HG02870 (cell line): ENCODE data around the gene EHMT1.
A peak's percentile ranks its signal among the peaks of the same experiment; 100 is the strongest.

Experiments
- ATAC-seq: cut with Tn5 transposase; IDR thresholded peaks from one replicate; pipeline ENCODE4 v1.9.1; 2021; ENCODE audit warnings: mild to moderate bottlenecking, moderate library complexity; ENCODE audit not compliant: unreplicated experiment

EHMT1 gene

GRCh38 chr9:137691646-137692351, 73.0 kb downstream of the EHMT1 start:
- ATAC-seq, result no peak

GRCh38 chr9:137694236-137694959, 75.6 kb downstream of the EHMT1 start:
- no peak for ATAC-seq

GRCh38 chr9:137694962-137695875, 76.4 kb downstream of the EHMT1 start:
- no peak for ATAC-seq

DNA sequence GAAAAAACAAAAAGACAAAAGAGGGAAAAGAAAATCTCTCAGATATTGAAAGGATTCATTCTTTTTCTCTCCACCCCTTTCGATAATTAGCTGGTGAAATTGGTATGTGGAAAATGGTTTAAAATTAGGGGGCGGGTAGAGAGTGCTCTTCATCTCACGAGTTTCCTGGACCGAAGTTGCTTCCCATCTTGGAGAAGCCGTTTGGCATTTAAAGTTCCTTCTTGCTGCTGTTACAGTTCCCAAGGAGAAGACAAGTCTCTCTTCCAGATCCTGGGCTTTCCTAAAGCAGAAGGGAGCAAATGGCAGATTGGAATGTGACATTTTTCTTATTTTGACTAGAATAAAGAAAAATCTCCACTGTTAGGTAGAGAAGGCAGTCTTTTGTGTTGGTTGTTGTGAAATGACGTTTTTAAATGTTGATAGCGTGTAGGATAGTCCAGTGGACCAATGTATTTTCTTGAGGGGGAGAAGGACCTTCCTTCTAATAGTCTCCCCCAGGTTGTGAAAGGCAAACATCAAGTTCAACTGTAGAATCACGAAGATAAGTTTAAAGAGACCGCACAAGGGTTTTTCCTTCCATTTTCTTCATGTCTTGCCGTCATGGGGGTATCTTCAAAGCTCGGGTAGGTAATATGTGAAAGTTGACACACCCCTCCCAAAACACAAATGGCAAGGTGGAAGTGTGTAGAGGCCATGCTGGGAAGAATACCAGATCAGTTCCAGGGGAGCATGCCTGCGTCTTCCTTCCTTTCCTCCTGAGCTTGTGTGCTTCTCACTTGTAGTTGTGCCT, 77.5 kb downstream of the EHMT1 start:
- no peak for ATAC-seq

DNA sequence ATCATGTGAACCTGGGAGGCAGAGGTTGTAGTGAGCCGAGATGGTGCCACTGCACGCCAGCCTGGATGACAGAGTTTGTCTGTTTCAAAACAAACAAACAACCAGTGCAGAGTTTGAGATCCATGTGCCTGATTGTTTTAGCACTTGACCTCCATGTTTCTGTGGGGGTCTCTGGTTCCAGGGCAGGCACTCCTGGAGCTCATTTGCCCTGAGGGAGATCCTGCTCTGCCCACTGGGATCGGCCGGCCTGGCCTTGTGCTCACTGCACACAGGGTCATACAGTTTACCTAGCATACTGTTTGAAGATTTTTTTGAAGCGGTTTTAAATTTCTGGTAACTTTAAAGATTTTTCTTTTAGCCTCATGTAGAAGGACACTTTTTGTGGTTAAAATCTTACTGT, 78.4 kb downstream of the EHMT1 start:
- ATAC-seq, result no peak

DNA sequence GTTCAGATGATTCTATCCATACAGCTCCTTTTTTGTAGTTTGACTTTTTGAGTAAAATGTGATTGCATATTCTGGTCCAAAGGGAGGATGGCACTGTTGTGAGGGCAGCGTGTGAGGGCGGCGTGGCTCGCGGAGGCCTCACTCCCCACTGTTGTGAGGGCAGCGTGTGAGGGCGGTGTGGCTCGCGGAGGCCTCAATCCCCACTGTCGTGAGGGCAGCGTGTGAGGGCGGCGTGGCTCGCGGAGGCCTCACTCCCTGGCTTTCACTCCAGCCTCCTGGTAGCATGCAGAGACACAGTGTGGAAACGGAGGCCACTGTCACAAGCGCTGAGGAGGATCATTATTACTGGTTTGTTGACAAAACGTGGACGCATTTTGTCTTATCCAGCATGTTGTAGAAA, 79.0 kb downstream of the EHMT1 start:
- no peak for ATAC-seq

DNA sequence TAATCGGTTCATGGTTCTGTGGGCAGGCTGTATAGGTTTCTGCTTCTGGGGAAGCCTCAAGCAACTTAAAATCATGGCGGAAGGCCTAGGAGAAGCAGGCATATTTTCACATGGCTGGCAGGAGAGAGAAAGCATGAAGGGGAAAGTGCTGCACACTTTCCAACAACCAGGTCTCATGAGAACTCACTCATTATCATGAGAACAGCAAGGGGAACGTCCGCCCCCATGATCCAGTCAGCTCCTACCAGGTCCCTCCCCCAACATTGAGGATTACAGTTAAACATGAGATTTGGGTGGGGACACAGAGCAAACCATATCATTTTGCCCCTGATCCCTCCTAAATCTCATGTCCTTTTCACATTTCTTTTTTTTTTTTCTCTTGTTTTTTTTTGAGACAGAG, 82.1 kb downstream of the EHMT1 start:
- ATAC-seq, result no peak

DNA sequence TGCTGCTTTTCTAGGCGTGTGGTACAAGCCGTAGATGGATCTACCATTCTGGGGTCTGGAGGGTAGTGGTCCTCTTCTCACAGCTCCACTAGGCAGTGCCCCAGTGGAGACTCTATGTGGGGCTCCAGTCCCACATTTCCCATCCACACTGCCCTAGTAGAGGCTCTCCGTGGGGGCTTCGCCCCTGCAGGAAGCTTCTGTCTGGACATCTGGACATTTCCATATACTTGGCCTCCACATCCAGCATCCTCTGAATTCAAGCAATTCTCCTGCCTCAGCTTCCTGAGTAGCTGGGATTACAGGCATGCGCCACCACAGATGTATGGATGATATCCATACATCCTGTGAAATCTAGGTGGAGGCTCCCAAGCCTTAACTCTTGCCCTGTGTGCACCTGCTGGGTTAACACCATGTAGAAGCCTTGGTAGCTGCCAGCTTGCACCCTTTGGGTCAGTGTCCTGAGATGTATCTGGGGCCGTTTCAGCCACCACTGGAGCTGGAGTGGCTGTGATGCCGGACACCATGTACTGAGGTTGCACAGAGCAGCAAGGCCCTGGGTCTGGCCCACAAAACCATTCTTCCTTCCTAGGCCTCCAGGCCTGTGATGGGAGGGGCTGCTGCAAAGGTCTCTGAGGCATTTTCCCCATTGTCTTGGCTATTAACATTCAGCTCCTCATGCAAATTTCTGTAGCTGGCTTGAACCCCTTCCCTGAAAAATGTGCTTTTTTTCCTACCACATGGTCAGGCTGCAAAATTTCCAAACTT, 84.0 kb downstream of the EHMT1 start:
- no peak for ATAC-seq

DNA sequence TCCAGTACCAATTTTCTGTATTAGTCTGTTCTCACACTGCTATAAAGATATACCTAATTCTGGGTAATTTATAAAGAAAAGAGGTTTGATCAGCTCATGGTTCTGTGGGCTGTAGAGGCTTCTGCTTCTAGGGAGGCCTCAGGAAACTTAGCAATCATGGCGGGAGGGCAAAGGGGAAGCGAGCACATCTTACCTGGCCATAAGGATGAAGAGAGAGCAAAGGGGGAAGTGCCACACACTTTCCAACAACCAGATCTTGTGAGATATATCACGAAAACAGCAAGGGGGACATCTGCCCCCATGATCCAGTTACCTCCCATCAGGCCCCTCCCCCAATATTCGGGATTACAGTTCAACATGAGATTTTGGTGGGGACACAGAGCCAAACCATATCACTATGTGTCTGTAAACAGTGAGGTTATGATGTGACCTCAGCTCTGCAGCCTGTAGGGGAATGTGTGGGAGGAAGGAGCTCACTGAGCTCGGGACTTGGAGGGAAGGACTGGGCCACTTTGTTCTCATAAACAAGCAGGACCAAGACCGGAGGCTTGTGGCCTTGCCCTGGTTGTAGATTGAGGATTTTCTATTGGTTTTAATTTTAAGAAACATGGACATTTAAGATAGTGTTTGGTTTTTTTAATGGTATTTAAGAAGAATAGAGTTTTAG, 85.2 kb downstream of the EHMT1 start:
- no peak for ATAC-seq

DNA sequence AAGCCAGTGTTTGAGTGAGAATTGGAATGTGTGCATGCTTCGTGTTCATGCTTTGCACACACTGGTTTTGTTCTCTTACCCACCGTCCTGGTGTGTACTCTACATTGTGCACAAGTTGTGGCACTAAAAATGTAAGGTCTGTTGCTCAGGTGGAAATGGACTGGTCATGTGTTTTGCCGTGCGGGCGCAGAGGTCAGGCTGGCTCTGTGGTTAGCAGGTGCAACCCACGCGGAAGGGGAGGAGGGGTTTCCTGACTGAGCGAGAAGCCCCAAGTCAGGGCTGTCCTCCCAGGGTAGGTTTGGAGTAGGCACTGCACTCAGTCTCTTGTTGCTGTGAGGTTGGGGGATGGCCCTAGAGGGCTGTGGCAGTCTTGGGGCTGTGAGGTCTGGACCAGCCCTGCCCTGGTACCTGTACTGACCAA, 86.6 kb downstream of the EHMT1 start:
- peak; percentile 76 for ATAC-seq

- no peak for ATAC-seq
These were observed 87.1 kb downstream of the EHMT1 start for GRCh38 chr9:137705906-137706305.

GRCh38 chr9:137707361-137707760, 88.6 kb downstream of the EHMT1 start:
- no peak for ATAC-seq

DNA sequence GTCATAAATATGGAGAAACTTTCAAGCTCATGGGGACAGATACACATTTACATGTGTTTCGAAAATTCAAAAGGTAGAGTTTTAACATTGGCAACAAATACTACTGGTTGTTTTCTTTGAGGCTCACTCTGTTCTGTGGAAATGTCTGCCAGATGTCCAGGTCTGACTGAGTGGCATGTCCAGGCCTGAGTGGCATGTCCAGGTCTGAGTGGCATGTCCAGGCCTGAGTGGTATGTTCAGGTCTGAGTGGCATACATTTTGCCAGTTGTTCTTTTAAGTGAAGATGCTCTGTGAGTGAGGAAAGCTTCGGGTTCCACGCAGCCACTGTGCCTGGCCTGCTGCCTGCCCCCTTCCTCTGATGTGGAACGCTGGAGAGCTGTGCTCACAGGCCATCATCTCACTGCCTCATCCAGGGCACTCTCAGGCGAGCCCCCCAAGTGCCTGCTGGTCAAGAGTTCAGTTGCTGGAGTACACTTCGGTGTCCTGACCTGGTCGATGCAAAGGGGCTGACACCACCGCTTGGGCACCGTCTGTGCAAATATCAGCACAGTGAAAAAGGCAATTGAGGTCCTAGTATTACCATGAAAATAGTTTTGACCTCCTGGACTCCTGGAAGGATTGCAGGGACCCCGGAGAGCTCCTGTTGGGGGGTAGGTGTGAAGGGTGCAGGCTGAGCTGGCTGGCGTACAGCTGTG, 89.9 kb downstream of the EHMT1 start:
- no peak for ATAC-seq

DNA sequence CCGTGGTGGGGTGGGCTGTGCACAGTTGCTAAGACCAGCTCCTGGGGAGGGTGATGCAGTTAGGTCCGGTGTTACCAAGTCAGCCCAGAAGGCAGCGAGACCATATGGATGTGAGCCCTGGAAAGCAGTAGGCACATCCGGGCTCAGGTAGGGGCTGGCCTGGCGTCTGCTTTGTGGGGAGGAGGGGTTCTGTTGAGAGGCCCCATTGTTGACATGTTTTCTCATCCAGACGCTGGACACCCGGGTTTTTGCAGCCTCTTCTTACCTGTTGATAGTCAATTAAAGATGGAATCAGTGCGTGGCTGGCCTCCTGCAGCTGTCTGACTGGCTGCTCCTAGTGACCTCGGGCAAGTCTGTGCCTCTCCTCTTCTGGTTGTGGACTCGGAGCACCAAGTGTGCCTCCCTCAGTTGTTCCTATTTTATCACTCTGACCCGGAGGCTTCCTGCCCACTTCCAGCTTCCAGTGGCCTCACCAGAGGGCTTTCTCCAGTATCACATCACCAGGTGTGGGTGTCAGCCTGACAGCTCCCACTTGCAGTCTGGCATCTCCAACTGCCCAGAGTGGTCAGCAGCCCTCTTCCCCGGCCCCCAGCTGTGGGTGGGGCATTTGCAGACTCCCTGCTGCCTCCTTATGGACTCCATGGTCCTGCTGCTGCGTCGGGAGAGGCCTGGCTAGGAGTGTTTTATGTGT, 90.8 kb downstream of the EHMT1 start:
- ATAC-seq, result no peak

GRCh38 chr9:137710704-137711103, 91.9 kb downstream of the EHMT1 start:
- no peak for ATAC-seq

DNA sequence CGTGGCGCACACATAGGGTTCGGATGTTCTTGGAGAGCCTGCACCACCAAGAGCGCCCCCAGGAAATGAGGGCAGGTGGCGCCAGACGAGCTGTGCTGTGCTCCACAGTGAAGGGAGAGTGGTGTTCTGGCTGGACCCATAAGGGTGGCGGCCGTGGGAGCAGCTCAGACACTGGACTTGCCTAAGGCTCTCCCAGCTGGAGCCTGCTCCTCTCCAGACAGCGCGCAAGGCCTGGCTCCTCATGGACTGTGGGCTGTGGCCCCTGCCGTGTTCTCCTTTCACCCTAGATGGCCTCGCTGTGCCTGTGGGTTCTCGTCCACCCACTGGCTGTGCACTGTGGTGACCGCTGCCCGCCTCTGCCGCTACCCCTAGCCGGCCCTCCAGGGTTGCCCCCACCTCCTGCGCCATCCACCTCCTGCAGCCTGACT, 92.9 kb downstream of the EHMT1 start:
- no peak for ATAC-seq

- ATAC-seq, result no peak
These were observed 96.5 kb downstream of the EHMT1 start for GRCh38 chr9:137715321-137715720.
